Spleen (tissue), 11 donors: ENCODE results near the gene NFU1. TPM values are rescaled to one million over a fixed set of nuclear protein-coding genes. Genes with fewer than 3 reads are reported as not detected.
"Not testable (repeated sequence)": the region's sequence is repeated elsewhere in the genome, so short reads cannot be mapped to it uniquely, and the experiment has no call there.

Experiments used
- DNase-seq: peaks from one replicate; pipeline ENCODE4 v3.0.0-alpha.2; 2020
- H3K27ac ChIP-seq, 8 donors: fragments of 200-600 bp; sonication (generic) in 7 of 8; 1 replicate in 4 of 8; 2 replicates in 4 of 8; pipeline versions ENCODE4 v1.5.0 to v1.8.0; 2016 to 2021; ENCODE audit warnings: inconsistent platforms in 4 of 8, mild to moderate bottlenecking in 4 of 8, moderate library complexity in 1 of 8
- H3K27me3 ChIP-seq, 7 donors: fragments of 200-600 bp; sonication (generic) in 6 of 7; replicated peaks in 1 of 7; 1 replicate in 4 of 7; 2 replicates in 3 of 7; pipeline versions ENCODE4 v1.5.0 to v1.8.0; 2016 to 2021; ENCODE audit warnings: inconsistent platforms in 3 of 7, mild to moderate bottlenecking in 1 of 7
- H3K36me3 ChIP-seq, 6 donors: fragments of 200-600 bp; sonication (generic) in 5 of 6; 1 replicate in 4 of 6; 2 replicates in 2 of 6; pipeline versions ENCODE4 v1.5.0 to v1.8.0; 2016 to 2021; ENCODE audit warnings: inconsistent platforms in 2 of 6
- H3K4me1 ChIP-seq, 6 donors: fragments of 200-600 bp; sonication (generic) in 5 of 6; 1 replicate in 3 of 6; 2 replicates in 3 of 6; pipeline versions ENCODE4 v1.5.0 to v1.8.0; 2016 to 2021; ENCODE audit warnings: inconsistent platforms in 3 of 6
- H3K4me3 ChIP-seq, 8 donors: fragments of 200-600 bp; sonication (generic) in 7 of 8; 1 replicate in 4 of 8; 2 replicates in 4 of 8; pipeline versions ENCODE4 v1.5.0 to v1.8.0; 2016 to 2021; ENCODE audit warnings: inconsistent platforms in 4 of 8, mild to moderate bottlenecking in 4 of 8, moderate library complexity in 2 of 8
- H3K9me3 ChIP-seq, 8 donors: fragments of 200-600 bp; sonication (generic) in 7 of 8; 1 replicate in 4 of 8; 2 replicates in 4 of 8; pipeline versions ENCODE4 v1.5.0 to v1.8.0; 2016 to 2021; ENCODE audit warnings: inconsistent platforms in 4 of 8
- CTCF ChIP-seq, 11 experiments: fragments of 200-600 bp in 7 of 11; fragments of 450-650 bp in 4 of 11; sonication (generic) in 4 of 11; IDR thresholded peaks in 8 of 11; conservative IDR thresholded peaks in 3 of 11; 1 replicate in 7 of 11; 2 replicates in 4 of 11; pipeline versions ENCODE4 v1.4.0 to v1.8.0; 2016 to 2021; ENCODE audit warnings: antibody characterized with exemption in 11 of 11, inconsistent platforms in 4 of 11, mild to moderate bottlenecking in 1 of 11
- POLR2A ChIP-seq, 3 donors: fragments of 450-650 bp; IDR thresholded peaks; one replicate each; pipeline ENCODE4 v1.5.1; 2017; ENCODE audit warnings: antibody characterized with exemption in 3 of 3, mild to moderate bottlenecking in 1 of 3
- POLR2AphosphoS5 ChIP-seq, 3 donors: sonication (generic); formaldehyde crosslinking; IDR thresholded peaks; one replicate each; pipeline ENCODE4 v1.5.1; 2017; ENCODE audit warnings: antibody characterized with exemption in 3 of 3
- WGBS, 5 donors: extraction: QIAGEN DNeasy Blood & Tissue Kit in 3 of 5; methylation state at CpG; one replicate each; pipeline versions ENCODE4 v1.1.5 to v1.1.7; 2013 to 2018; 5-methylcytosine and 5-hydroxymethylcytosine counted together
- intact Hi-C: fragments of 100-400 bp; cut with DNase I; formaldehyde crosslinking; loops from one replicate; pipeline ENCODE4 v1.15.0; 2023; ENCODE audit warnings: low total_unique reads
- polyA plus RNA-seq, 3 donors: library from polyadenylated mRNA; stranded (reverse); fragments of 200-250 nt; gene quantifications; one replicate each; pipeline ENCODE4 v1.2.1, GENCODE V29; 2013
- total RNA-seq, 7 donors: library from RNA; depleted of rRNA in 3 of 7; stranded (reverse); fragments of >200 nt in 3 of 7; fragmentation: NEBNext Ultra II Directional in 4 of 7; extraction: Animal tissue kit (Norgen Biotek cat#: 25700) in 4 of 7; gene quantifications; one replicate each; pipeline versions ENCODE4 v1.1.0 to v1.2.1, GENCODE V29; 2016 to 2021
- donor health status: healthy with polysubstance abuse.
- donor health status: DM: no; HTN: no; CAD: no; lungs with moderate emphysema.
- donor health status: DM: no; HTN: no; CAD: no.
- donor health status: Bipolar disorder and iron deficiency.
- donor health status: healthy.
- donor health status: DM: no; HTN: no; CAD: no.
- donor health status: DM: yes; HTN: yes; CAD: no.

NFU1 gene
- total and polyA plus RNA-seq, 10 donors, result 24.8 to 53.0 (median 33.2) TPM

- H3K4me1 ChIP-seq, result peaks cover 0 to 5% (median 0%) of the 10 kb centered on the region in 6 donors
- TF ChIP-seq POLR2AphosphoS5 (IDR thresholded peaks at IDR 0.05), result no peak
- no peak for TF ChIP-seq CTCF (IDR thresholded peaks at IDR 0.05 in 8 of 11, conservative IDR thresholded peaks at IDR 0.05 in 3 of 11)
- no peak for TF ChIP-seq POLR2A (IDR thresholded peaks at IDR 0.05)
- intact Hi-C loops, result no loop called here
- WGBS, 5 donors, result 76 to 91% (median 85%) methylated on average over 6 of the region's 6 CpGs
- H3K27ac ChIP-seq, result no peak overlapping the region
- DNase-seq, result no peak
- no peaks in the 10 kb centered on the region for H3K9me3 ChIP-seq
- no peaks in the 10 kb centered on the region for H3K27me3 ChIP-seq
- H3K36me3 ChIP-seq, result no peaks in the 10 kb centered on the region
- H3K4me3 ChIP-seq, result no peak overlapping the region
These were observed 13.6 kb upstream of the NFU1 start for GRCh38 chr2:69450735-69451416.

GRCh38 chr2:69449906-69450305 lies 12.7 kb upstream of the NFU1 start:
- DNase-seq, result no peak
- Histone ChIP-seq H3K9me3 (no peaks in the 10 kb centered on the region), H3K27me3 (no peaks in the 10 kb centered on the region), H3K4me1 (no peaks in the 10 kb centered on the region), H3K27ac (no peak overlapping the region), H3K36me3 (no peaks in the 10 kb centered on the region), H3K4me3 (no peak overlapping the region)
- intact Hi-C loops, result no loop called here
- no peak for TF ChIP-seq CTCF (IDR thresholded peaks at IDR 0.05 in 8 of 11, conservative IDR thresholded peaks at IDR 0.05 in 3 of 11)
- no peak for TF ChIP-seq POLR2AphosphoS5 (IDR thresholded peaks at IDR 0.05)
- no peak for TF ChIP-seq POLR2A (IDR thresholded peaks at IDR 0.05)
- 83 to 98% (median 92%) methylated on average over 5 of the region's 5 CpGs for WGBS, 5 donors

- H3K27ac ChIP-seq, intact Hi-C loops, H3K36me3 ChIP-seq, H3K9me3 ChIP-seq, H3K4me3 ChIP-seq, DNase-seq, H3K4me1 ChIP-seq, H3K27me3 ChIP-seq: not testable (repeated sequence)
- 84 to 98% (median 90%) methylated on average over 3 of the region's 3 CpGs for WGBS, 5 donors
These were observed 6.4 kb upstream of the NFU1 start for GRCh38 chr2:69443673-69444072.

- H3K36me3 ChIP-seq, result not testable (repeated sequence)
- intact Hi-C loops, result loop anchor here (10.0 kb wide), 1 partner anchor 275 kb away; no protein-coding TSS in a partner anchor
- 97 to 100% (median 100%) methylated on average over 2 of the region's 2 CpGs for WGBS, 5 donors
These were observed 2.3 kb upstream of the NFU1 start for GRCh38 chr2:69439499-69439898.

GRCh38 chr2:69438580-69438979 lies 1.3 kb upstream of the NFU1 start:
- H3K4me1 ChIP-seq, result peaks cover 3 to 41% (median 33%) of the 10 kb centered on the region in 6 donors
- no peaks in the 10 kb centered on the region for H3K36me3 ChIP-seq
- H3K9me3 ChIP-seq, result peaks cover 0 to 7% (median 0%) of the 10 kb centered on the region in 8 donors
- peak overlapping the region in 5 of 8 donors; percentile 84 to 97 (median 96) for H3K27ac ChIP-seq
- TF ChIP-seq POLR2A (IDR thresholded peaks at IDR 0.05) (no peak), CTCF (IDR thresholded peaks at IDR 0.05 in 8 of 11, conservative IDR thresholded peaks at IDR 0.05 in 3 of 11) (no peak)
- 93 to 99% (median 97%) methylated on average over 6 of the region's 6 CpGs for WGBS, 5 donors
- H3K4me3 ChIP-seq, result no peak overlapping the region
- no peaks in the 10 kb centered on the region for H3K27me3 ChIP-seq
- no peak for DNase-seq
- intact Hi-C loops, result loop anchor here (10.0 kb wide), 1 partner anchor 276 kb away; no protein-coding TSS in a partner anchor

More at GRCh38 chr2:69439499-69439898, 2.3 kb upstream of the NFU1 start:
- H3K4me3 ChIP-seq, H3K27me3 ChIP-seq, H3K9me3 ChIP-seq, DNase-seq, H3K27ac ChIP-seq: not testable (repeated sequence)
- H3K4me1 ChIP-seq, result peaks cover 3 to 34% (median 29%) of the 10 kb centered on the region in 6 donors
